ENCODE results near the gene GMNN.
"Not testable (repeated sequence)": the region's sequence is repeated elsewhere in the genome, so short reads cannot be mapped to it uniquely, and the experiment has no call there.

GMNN gene

GRCh38 chr6:24743265-24743943, 31.3 kb upstream of the GMNN start:
- H3K27ac ChIP-seq, result no peak overlapping the region
- TF ChIP-seq CTCF (conservative IDR thresholded peaks at IDR 0.05), result no peak

- no peak overlapping the region for H3K27ac ChIP-seq
- TF ChIP-seq CTCF (conservative IDR thresholded peaks at IDR 0.05), result no peak
Observed at GRCh38 chr6:24743944-24744335, 30.8 kb upstream of the GMNN start.

GRCh38 chr6:24744911-24745310, 29.8 kb upstream of the GMNN start:
- no peak overlapping the region for H3K27ac ChIP-seq
- TF ChIP-seq CTCF (conservative IDR thresholded peaks at IDR 0.05), result no peak

- no peak for TF ChIP-seq CTCF (conservative IDR thresholded peaks at IDR 0.05)
Observed at GRCh38 chr6:24749297-24749696, 25.4 kb upstream of the GMNN start.

GRCh38 chr6:24750878-24751277, 23.9 kb upstream of the GMNN start:
- not testable (repeated sequence) for H3K27ac ChIP-seq

More at GRCh38 chr6:24749297-24749696, 25.4 kb upstream of the GMNN start:
- no peak overlapping the region for H3K27ac ChIP-seq

GRCh38 chr6:24752503-24752902, 22.2 kb upstream of the GMNN start:
- no peak for TF ChIP-seq CTCF (conservative IDR thresholded peaks at IDR 0.05)
- no peak overlapping the region for H3K27ac ChIP-seq

GRCh38 chr6:24752917-24753492, 21.7 kb upstream of the GMNN start:
- H3K27ac ChIP-seq, result no peak overlapping the region
- no peak for TF ChIP-seq CTCF (conservative IDR thresholded peaks at IDR 0.05)

- TF ChIP-seq CTCF (conservative IDR thresholded peaks at IDR 0.05), result no peak
- no peak overlapping the region for H3K27ac ChIP-seq
Observed at GRCh38 chr6:24753545-24753944, 21.2 kb upstream of the GMNN start.

- not testable (repeated sequence) for H3K27ac ChIP-seq
Observed at GRCh38 chr6:24754378-24754777, 20.4 kb upstream of the GMNN start.

Measured in VCaP (cell line).